ENCODE results near the gene PRR7. TPM values are rescaled to one million over a fixed set of nuclear protein-coding genes. Genes with fewer than 3 reads are reported as not detected.

PRR7 gene
- total and polyA plus RNA-seq, 2 of the 4 experiments (the other 2 are of a cell fraction): 1.1 to 10.1 TPM

DNA sequence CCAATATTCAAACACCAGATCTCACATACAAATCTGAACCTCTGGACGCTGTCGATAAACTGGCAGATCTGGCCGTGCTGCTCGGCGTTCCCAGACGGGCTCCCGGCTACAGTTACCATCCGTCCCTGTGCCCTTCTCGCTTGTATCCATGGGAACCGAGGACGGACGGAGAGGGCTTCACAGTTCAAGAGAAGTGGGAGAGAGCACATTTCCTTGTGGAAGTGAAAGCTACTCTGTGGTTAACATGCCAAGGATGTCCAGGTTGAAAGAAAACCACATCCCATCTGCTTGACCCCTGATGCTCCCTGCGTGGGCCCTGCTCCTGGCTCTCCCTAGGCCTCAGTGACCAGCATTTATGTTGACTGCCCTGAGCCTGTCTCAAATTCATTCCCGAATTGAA, 33.2 kb downstream of the PRR7 start:
- intact Hi-C loops (cut with micrococcal nuclease): no loop called here
- dilution Hi-C loops (cut with HindIII; ENCODE audit: low sequenced_read_pairs, unreplicated experiment): no loop called here
- in situ Hi-C loops (cut with MboI; ENCODE audit: low sequenced_read_pairs): no loop called here
- no peak overlapping the region for H3K9ac ChIP-seq (ENCODE audit: low read depth, low read length)
- no peak overlapping the region for H2BK5ac ChIP-seq (ENCODE audit: low read depth, low read length, poor library complexity, severe bottlenecking)
- H3K79me1 ChIP-seq (ENCODE audit: low read depth in 1 of 2, low read length in 2 of 2): peaks cover 11 to 36% of the 10 kb centered on the region in 2 experiments
- peaks cover 25% of the 10 kb centered on the region for H3K4me1 ChIP-seq (ENCODE audit: control insufficient read depth, insufficient read depth, low read length)
- H2BK15ac ChIP-seq (ENCODE audit: low read depth, low read length): no peak overlapping the region
- H3K18ac ChIP-seq (ENCODE audit: low read depth, low read length): no peak overlapping the region
- TF ChIP-seq CHD1 (IDR thresholded peaks at IDR 0.05; ENCODE audit: low read depth, low read length): no peak
- no peak for TF ChIP-seq MAFK (IDR thresholded peaks at IDR 0.05; ENCODE audit: low read depth, low read length)
- TF ChIP-seq CEBPB (IDR thresholded peaks at IDR 0.05; ENCODE audit: low read depth, low read length): no peak
- TF ChIP-seq RFX5 (IDR thresholded peaks at IDR 0.05; ENCODE audit: low read depth, low read length): no peak
- TF ChIP-seq, protein P1, sequence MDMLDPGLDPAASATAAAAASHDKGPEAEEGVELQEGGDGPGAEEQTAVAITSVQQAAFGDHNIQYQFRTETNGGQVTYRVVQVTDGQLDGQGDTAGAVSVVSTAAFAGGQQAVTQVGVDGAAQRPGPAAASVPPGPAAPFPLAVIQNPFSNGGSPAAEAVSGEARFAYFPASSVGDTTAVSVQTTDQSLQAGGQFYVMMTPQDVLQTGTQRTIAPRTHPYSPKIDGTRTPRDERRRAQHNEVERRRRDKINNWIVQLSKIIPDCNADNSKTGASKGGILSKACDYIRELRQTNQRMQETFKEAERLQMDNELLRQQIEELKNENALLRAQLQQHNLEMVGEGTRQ (IDR thresholded peaks at IDR 0.05; ENCODE audit: low read depth, low read length): no peak
- no peak for TF ChIP-seq FOS (IDR thresholded peaks at IDR 0.05; ENCODE audit: low read depth, low read length)
- no peak for TF ChIP-seq ELK1 (IDR thresholded peaks at IDR 0.05; ENCODE audit: borderline replicate concordance, low read depth, low read length)
- TF ChIP-seq BHLHE40 (IDR thresholded peaks at IDR 0.05; ENCODE audit: low read depth, low read length): no peak
- TF ChIP-seq NFE2L2 (IDR thresholded peaks at IDR 0.05; ENCODE audit: low read depth, low read length): no peak
- TF ChIP-seq, protein P2, sequence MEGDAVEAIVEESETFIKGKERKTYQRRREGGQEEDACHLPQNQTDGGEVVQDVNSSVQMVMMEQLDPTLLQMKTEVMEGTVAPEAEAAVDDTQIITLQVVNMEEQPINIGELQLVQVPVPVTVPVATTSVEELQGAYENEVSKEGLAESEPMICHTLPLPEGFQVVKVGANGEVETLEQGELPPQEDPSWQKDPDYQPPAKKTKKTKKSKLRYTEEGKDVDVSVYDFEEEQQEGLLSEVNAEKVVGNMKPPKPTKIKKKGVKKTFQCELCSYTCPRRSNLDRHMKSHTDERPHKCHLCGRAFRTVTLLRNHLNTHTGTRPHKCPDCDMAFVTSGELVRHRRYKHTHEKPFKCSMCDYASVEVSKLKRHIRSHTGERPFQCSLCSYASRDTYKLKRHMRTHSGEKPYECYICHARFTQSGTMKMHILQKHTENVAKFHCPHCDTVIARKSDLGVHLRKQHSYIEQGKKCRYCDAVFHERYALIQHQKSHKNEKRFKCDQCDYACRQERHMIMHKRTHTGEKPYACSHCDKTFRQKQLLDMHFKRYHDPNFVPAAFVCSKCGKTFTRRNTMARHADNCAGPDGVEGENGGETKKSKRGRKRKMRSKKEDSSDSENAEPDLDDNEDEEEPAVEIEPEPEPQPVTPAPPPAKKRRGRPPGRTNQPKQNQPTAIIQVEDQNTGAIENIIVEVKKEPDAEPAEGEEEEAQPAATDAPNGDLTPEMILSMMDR (conservative IDR thresholded peaks at IDR 0.05; ENCODE audit: low read depth, low read length): no peak
- POLR2A ChIA-PET (ENCODE audit: unreplicated experiment): interaction anchor here (0.6 kb wide), 1 partner anchor 499 kb away, joined by 3 read pairs; no protein-coding TSS in a partner anchor
- WGBS, 2 experiments (ENCODE audit: extremely low coverage in 2 of 2, insufficient read length in 1 of 2): 50% methylated on average over 1 of the region's 14 CpGs; no CpG with 5 or more reads in 1 of the 2 experiments
- peak; percentile 71 for DNase-seq
- peak overlapping the region; percentile 0 for H2AK9ac ChIP-seq (replicated peaks; ENCODE audit: low read depth, low read length, poor library complexity)
- BruUV-seq (replicated peaks): no TSS peak
- H3K23ac ChIP-seq (ENCODE audit: low read depth, low read length): no peak overlapping the region; the same call in 1 of the 2 replicates
- H2AK5ac ChIP-seq (ENCODE audit: low read depth, low read length): peak overlapping the region; percentile 10; the same call in 1 of the 2 replicates
- peak overlapping the region; percentile 9; the same call in 1 of the 2 replicates for H3K4ac ChIP-seq (ENCODE audit: low read depth, low read length)
- H3K36me3 ChIP-seq (ENCODE audit: control insufficient read depth, insufficient read depth, low read length): peaks cover 44% of the 10 kb centered on the region
- H3K56ac ChIP-seq (ENCODE audit: extremely low read depth, insufficient read depth, low read length): no peak overlapping the region
- H3K9me1 ChIP-seq (ENCODE audit: insufficient read depth, low read length): peaks cover 18% of the 10 kb centered on the region; the same call in 1 of the 2 replicates
- CTCF ChIA-PET: no interaction called here
- H4K91ac ChIP-seq (ENCODE audit: insufficient read depth, low read depth, low read length): no peak overlapping the region
- no peak overlapping the region for H2BK120ac ChIP-seq (ENCODE audit: low read depth, low read length)
- H4K8ac ChIP-seq (ENCODE audit: low read depth in 2 of 2, low read length in 2 of 2): peak overlapping the region in 1 of 2 experiments; percentile 7; a peak in 1 of 4 replicates
- no peak overlapping the region for H2AFZ ChIP-seq (replicated peaks; ENCODE audit: low read length, poor library complexity)
- H3K27me3 ChIP-seq (ENCODE audit: control insufficient read depth, insufficient read depth, low read length): no peaks in the 10 kb centered on the region
- H4K20me1 ChIP-seq (ENCODE audit: insufficient read depth, low read length): peaks cover 67% of the 10 kb centered on the region
- no peaks in the 10 kb centered on the region for H3K9me3 ChIP-seq (ENCODE audit: control insufficient read depth, insufficient read depth, low read length)
- H3K4me2 ChIP-seq (ENCODE audit: low read depth, low read length): no peak overlapping the region
- H3K4me3 ChIP-seq (ENCODE audit: insufficient read depth, low read depth, low read length): no peak overlapping the region
- peak overlapping the region; percentile 5; the same call in 1 of the 2 replicates for H3K27ac ChIP-seq (ENCODE audit: insufficient read depth, low read length)
- no peak overlapping the region for H2BK20ac ChIP-seq (ENCODE audit: low read depth, low read length)
- H4K5ac ChIP-seq (ENCODE audit: low read depth, low read length): no peak overlapping the region
- no peak overlapping the region for H3K14ac ChIP-seq (replicated peaks; ENCODE audit: low read depth, low read length)
- ATAC-seq (ENCODE audit: low read depth): no peak

All from IMR-90 (cell line).